ENCODE measurements around the gene MRPL43.

Gene MRPL43

GRCh38 chr10:101019440-101019703 lies 32.1 kb upstream of the MRPL43 start:
- no peak for DNase-seq (ENCODE audit: low read depth)

GRCh38 chr10:101018600-101019439 lies 31.5 kb upstream of the MRPL43 start:
- peak; percentile 52 for DNase-seq (ENCODE audit: low read depth)

- no peak for DNase-seq (ENCODE audit: low read depth)
Observed at GRCh38 chr10:101018118-101018599, 30.9 kb upstream of the MRPL43 start.

GRCh38 chr10:101016814-101017213 lies 29.5 kb upstream of the MRPL43 start:
- no peak for DNase-seq (ENCODE audit: low read depth)

- no peak for DNase-seq (ENCODE audit: low read depth)
Observed at GRCh38 chr10:101015582-101015973, 28.3 kb upstream of the MRPL43 start.

GRCh38 chr10:101014966-101015581 lies 27.8 kb upstream of the MRPL43 start:
- no peak for DNase-seq (ENCODE audit: low read depth)

GRCh38 chr10:101014230-101014884 lies 27.1 kb upstream of the MRPL43 start:
- DNase-seq (ENCODE audit: low read depth), result peak; percentile 65

- no peak for DNase-seq (ENCODE audit: low read depth)
Observed at GRCh38 chr10:101013365-101013825, 26.1 kb upstream of the MRPL43 start.

- DNase-seq (ENCODE audit: low read depth), result peak; percentile 59
Observed at GRCh38 chr10:101012525-101013364, 25.4 kb upstream of the MRPL43 start.

- no peak for DNase-seq (ENCODE audit: low read depth)
Observed at GRCh38 chr10:101011517-101012423, 24.5 kb upstream of the MRPL43 start.

GRCh38 chr10:101010329-101010728 lies 23.0 kb upstream of the MRPL43 start:
- no peak for DNase-seq (ENCODE audit: low read depth)

- no peak for DNase-seq (ENCODE audit: low read depth)
Observed at GRCh38 chr10:101008823-101009423, 21.6 kb upstream of the MRPL43 start.

- no peak for DNase-seq (ENCODE audit: low read depth)
Observed at GRCh38 chr10:101007915-101008822, 20.9 kb upstream of the MRPL43 start.

GRCh38 chr10:101007099-101007711 lies 19.9 kb upstream of the MRPL43 start:
- DNase-seq (ENCODE audit: low read depth), result no peak

GRCh38 chr10:101006593-101007098 lies 19.3 kb upstream of the MRPL43 start:
- no peak for DNase-seq (ENCODE audit: low read depth)

- no peak for DNase-seq (ENCODE audit: low read depth)
Observed at GRCh38 chr10:101005869-101006567, 18.7 kb upstream of the MRPL43 start.

- no peak for DNase-seq (ENCODE audit: low read depth)
Observed at GRCh38 chr10:101005361-101005760, 18.1 kb upstream of the MRPL43 start.

- DNase-seq (ENCODE audit: low read depth), result no peak
Observed at GRCh38 chr10:101003639-101004206, 16.4 kb upstream of the MRPL43 start.

Data from stimulated activated CD8-positive, alpha-beta memory T cell treated with anti-CD3 and anti-CD28 coated beads, Interleukin-15, amount 100 ng/mL, for 1 hour (primary cell).